ENCODE measurements around the gene SLC26A9.

Gene SLC26A9

GRCh38 chr1:205947024-205947423 is 3.8 kb upstream of the SLC26A9 start:
- no peak for DNase-seq

DNA sequence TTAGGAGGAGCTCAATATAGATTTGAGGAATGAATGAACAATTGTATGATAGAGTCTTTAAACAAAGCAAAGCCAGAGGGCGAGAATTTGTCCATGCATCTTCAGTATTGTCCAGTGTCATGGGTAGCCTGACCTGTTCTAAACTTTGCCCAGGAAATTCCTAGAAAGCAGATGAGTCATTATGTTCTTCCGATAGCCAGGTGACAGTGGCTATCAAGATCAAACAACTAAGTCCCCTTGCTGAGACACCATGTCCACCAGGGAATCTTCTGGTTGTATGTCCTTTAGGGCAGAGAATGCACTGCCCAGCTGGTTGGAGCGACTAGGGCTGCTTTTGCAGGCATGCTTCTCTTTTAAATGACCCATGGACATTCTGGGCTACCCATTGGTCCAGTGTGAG is 1.8 kb upstream of the SLC26A9 start:
- no peak for DNase-seq

GRCh38 chr1:205944525-205944924 is 1.3 kb upstream of the SLC26A9 start:
- DNase-seq, result no peak

- no peak for DNase-seq
Observed at GRCh38 chr1:205942631-205943159, 561 bp downstream of the SLC26A9 start.

GRCh38 chr1:205940710-205941109 is 2.5 kb downstream of the SLC26A9 start:
- no peak for DNase-seq

- no peak for DNase-seq
Observed at GRCh38 chr1:205939690-205940330, 3.4 kb downstream of the SLC26A9 start.

- DNase-seq, result no peak
Observed at GRCh38 chr1:205938682-205939081, 4.6 kb downstream of the SLC26A9 start.

- DNase-seq, result no peak
Observed at GRCh38 chr1:205936846-205937586, 6.2 kb downstream of the SLC26A9 start.

- no peak for DNase-seq
Observed at GRCh38 chr1:205936311-205936710, 6.9 kb downstream of the SLC26A9 start.

- no peak for DNase-seq
Observed at GRCh38 chr1:205935869-205936268, 7.4 kb downstream of the SLC26A9 start.

- no peak for DNase-seq
Observed at GRCh38 chr1:205934788-205935187, 8.5 kb downstream of the SLC26A9 start.

GRCh38 chr1:205933671-205934618 is 9.3 kb downstream of the SLC26A9 start:
- no peak for DNase-seq

DNA sequence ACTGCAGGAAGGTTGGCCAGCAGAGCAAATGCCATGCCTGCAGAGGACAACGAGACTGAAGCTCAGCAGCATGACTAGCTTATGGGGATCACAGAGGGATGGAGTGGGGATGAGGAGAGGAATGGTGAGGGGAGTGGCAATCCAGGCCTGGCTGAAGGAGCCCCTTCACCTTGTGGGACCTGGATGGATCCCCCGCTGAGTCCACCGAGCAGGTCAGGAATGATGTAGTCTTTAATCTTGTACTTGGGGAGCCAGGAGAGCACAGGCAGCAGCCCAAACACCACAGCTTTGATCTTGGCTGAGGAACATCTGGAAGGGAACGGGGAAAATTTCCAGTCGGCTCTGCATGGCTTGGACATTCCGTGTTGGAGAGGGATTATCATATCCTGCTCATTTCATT is 10.5 kb downstream of the SLC26A9 start:
- no peak for DNase-seq

GRCh38 chr1:205930799-205931281 is 12.4 kb downstream of the SLC26A9 start:
- no peak for DNase-seq

GRCh38 chr1:205930195-205930577 is 13.1 kb downstream of the SLC26A9 start:
- no peak for DNase-seq

DNA sequence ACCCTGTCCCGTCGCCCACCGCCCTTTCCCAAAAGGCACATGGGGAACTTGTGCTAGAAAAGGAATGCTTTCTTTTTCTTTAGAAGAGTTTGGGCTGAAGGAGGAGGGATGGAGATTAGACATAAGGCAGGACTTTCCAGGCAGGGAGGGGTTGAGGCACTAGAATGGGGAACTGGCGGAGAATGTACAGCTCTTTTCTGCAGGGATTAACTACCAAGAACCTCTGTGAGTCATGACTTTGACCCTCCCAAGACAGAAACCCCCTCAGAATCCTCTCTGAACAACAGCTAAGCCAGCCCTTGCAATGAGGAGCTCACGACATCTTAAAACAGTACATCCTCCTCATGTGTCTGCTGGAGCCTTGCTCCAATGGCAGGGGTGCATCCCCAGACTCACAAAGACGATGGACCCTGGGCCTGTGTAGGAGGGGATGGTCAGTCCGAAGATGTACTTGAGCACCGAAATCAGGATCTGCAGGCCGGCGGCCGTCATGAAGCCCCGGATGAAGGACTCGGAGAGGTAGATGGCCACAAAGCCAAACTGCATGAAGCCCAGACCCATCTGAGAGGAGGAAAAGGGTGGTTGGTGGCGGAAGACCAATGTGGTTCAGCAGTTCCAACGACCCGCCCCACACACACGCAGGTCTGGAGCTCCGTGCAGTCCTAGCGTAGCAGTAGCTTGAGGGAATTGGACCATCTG is 13.6 kb downstream of the SLC26A9 start:
- no peak for DNase-seq

GRCh38 chr1:205928317-205928716 is 14.9 kb downstream of the SLC26A9 start:
- DNase-seq, result no peak

GRCh38 chr1:205927676-205928075 is 15.6 kb downstream of the SLC26A9 start:
- DNase-seq, result no peak

DNA sequence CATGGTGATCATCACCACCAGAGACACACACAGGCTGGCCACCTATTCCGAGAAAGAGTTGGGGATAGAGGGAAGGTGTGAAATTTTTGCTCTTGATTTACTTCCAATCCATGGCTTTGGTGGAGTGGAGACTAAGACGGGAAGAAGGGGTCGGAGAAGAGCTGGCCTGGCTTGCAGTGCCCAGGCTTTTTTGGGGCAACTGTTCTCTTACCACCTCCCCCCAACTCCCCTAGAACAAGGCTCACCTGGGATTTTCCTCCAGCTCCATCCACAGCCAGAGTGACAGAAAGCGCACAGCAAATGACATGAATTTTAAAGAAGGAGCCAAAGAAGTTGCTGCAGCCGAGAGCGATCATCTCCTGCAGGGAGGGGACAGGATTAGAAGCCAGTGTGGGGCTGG is 16.0 kb downstream of the SLC26A9 start:
- DNase-seq, result no peak

- DNase-seq, result no peak
Observed at GRCh38 chr1:205926636-205927035, 16.6 kb downstream of the SLC26A9 start.

GRCh38 chr1:205926213-205926612 is 17.0 kb downstream of the SLC26A9 start:
- DNase-seq, result no peak

GRCh38 chr1:205925736-205926135 is 17.5 kb downstream of the SLC26A9 start:
- DNase-seq, result no peak

Data from right kidney (tissue), 1 donor.